Mesenchymal stem cell (in vitro differentiated cells and primary cell): ENCODE data around the gene WDR18.

ENCODE experiments used
- DNase-seq: peaks from one replicate; pipeline ENCODE4 v3.0.0-alpha.2; 2013
- H2AFZ ChIP-seq: one replicate; pipeline ENCODE4 v1.6.1; 2013; ENCODE audit warnings: low read depth, mild to moderate bottlenecking, control low read depth, inconsistent platforms, low read length, moderate library complexity
- H2AK5ac ChIP-seq: 2 replicates; pipeline ENCODE4 v1.6.1; 2013; ENCODE audit warnings: low read length, moderate library complexity, mild to moderate bottlenecking, inconsistent platforms; ENCODE audit not compliant: severe bottlenecking
- H2BK120ac ChIP-seq: one replicate; pipeline ENCODE4 v1.6.1; 2013; ENCODE audit warnings: low read depth, mild to moderate bottlenecking, inconsistent platforms, low read length, moderate library complexity
- H2BK12ac ChIP-seq, 2 experiments: one replicate each; pipeline ENCODE4 v1.6.1; 2013; ENCODE audit warnings: inconsistent platforms in 2 of 2, low read length in 2 of 2, mild to moderate bottlenecking in 2 of 2, moderate library complexity in 2 of 2, control low read depth in 1 of 2
- H2BK15ac ChIP-seq: one replicate; pipeline ENCODE4 v1.6.1; 2013; ENCODE audit warnings: mild to moderate bottlenecking, low read depth, inconsistent platforms; ENCODE audit not compliant: poor library complexity, severe bottlenecking
- H2BK5ac ChIP-seq: 2 replicates; pipeline ENCODE4 v1.6.1; 2013; ENCODE audit warnings: low read depth, mild to moderate bottlenecking, low read length, control low read depth, inconsistent platforms; ENCODE audit not compliant: poor library complexity, severe bottlenecking
- H3K14ac ChIP-seq, 2 experiments: one replicate each; pipeline ENCODE4 v1.6.1; 2013; ENCODE audit warnings: inconsistent platforms in 2 of 2, low read length in 2 of 2, control low read depth in 1 of 2, mild to moderate bottlenecking in 1 of 2, moderate library complexity in 1 of 2
- H3K18ac ChIP-seq, 2 experiments: one replicate each; pipeline ENCODE4 v1.6.1; 2013; ENCODE audit warnings: inconsistent platforms in 2 of 2, low read length in 2 of 2, control low read depth in 1 of 2, low read depth in 1 of 2, mild to moderate bottlenecking in 1 of 2
- H3K23ac ChIP-seq, 2 experiments: one replicate each; pipeline ENCODE4 v1.6.1; 2013; ENCODE audit warnings: inconsistent platforms in 2 of 2, low read length in 2 of 2, mild to moderate bottlenecking in 2 of 2, moderate library complexity in 2 of 2, control low read depth in 1 of 2
- H3K27ac ChIP-seq: 2 replicates; pipeline ENCODE4 v1.5.1; 2013; ENCODE audit warnings: mild to moderate bottlenecking, moderate library complexity, low read length, control low read depth, inconsistent platforms; ENCODE audit not compliant: poor library complexity, severe bottlenecking
- H3K27me3 ChIP-seq, 2 experiments: 2 replicates each; pipeline versions ENCODE4 v1.6.1 to v1.7.0; 2013; ENCODE audit warnings: low read length in 2 of 2, mild to moderate bottlenecking in 2 of 2, moderate library complexity in 2 of 2, control low read depth in 1 of 2, inconsistent platforms in 1 of 2; ENCODE audit not compliant: control insufficient read depth in 1 of 2, insufficient read depth in 1 of 2
- H3K36me3 ChIP-seq, 2 experiments: 2 replicates each; pipeline versions ENCODE4 v1.6.1 to v1.7.0; 2013; ENCODE audit warnings: low read length in 2 of 2, control low read depth in 1 of 2, inconsistent platforms in 1 of 2, low read depth in 1 of 2, mild to moderate bottlenecking in 1 of 2; ENCODE audit not compliant: insufficient read depth in 2 of 2, control insufficient read depth in 1 of 2
- H3K4ac ChIP-seq, 2 experiments: one replicate each; pipeline ENCODE4 v1.6.1; 2013; ENCODE audit warnings: inconsistent platforms in 2 of 2, low read length in 2 of 2, mild to moderate bottlenecking in 2 of 2, moderate library complexity in 2 of 2, control low read depth in 1 of 2, low read depth in 1 of 2
- H3K4me1 ChIP-seq: 2 replicates; pipeline ENCODE4 v1.6.1; 2013; ENCODE audit warnings: low read depth, low read length, control low read depth; ENCODE audit not compliant: control insufficient read depth, insufficient read depth
- H3K4me2 ChIP-seq: 2 replicates; pipeline ENCODE4 v1.6.1; 2013; ENCODE audit warnings: low read length, mild to moderate bottlenecking, inconsistent platforms; ENCODE audit not compliant: poor library complexity, severe bottlenecking
- H3K4me3 ChIP-seq, 2 experiments: 2 replicates each; pipeline versions ENCODE4 v1.5.1 to v1.7.0; 2013; ENCODE audit warnings: low read length in 2 of 2, mild to moderate bottlenecking in 2 of 2, control low read depth in 1 of 2, low read depth in 1 of 2; ENCODE audit not compliant: insufficient read depth in 1 of 2
- H3K79me1 ChIP-seq: replicated peaks from 2 replicates; pipeline ENCODE4 v1.6.1; 2013; ENCODE audit warnings: mild to moderate bottlenecking, control low read depth, low read length, inconsistent platforms; ENCODE audit not compliant: poor library complexity, severe bottlenecking
- H3K9ac ChIP-seq: 2 replicates; pipeline ENCODE4 v1.7.0; 2013; ENCODE audit warnings: mild to moderate bottlenecking, low read length, moderate library complexity
- H3K9me3 ChIP-seq: 2 replicates; pipeline ENCODE4 v1.7.0; 2013; ENCODE audit warnings: mild to moderate bottlenecking, low read length; ENCODE audit not compliant: control insufficient read depth
- H4K8ac ChIP-seq: one replicate; pipeline ENCODE4 v1.6.1; 2013; ENCODE audit warnings: inconsistent platforms, mild to moderate bottlenecking, low read length, moderate library complexity
- H4K91ac ChIP-seq: one replicate; pipeline ENCODE4 v1.6.1; 2013; ENCODE audit warnings: mild to moderate bottlenecking, low read length, inconsistent platforms
- WGBS: methylation state at CpG from one replicate; pipeline ENCODE4 v1.1.7; 2013; ENCODE audit warnings: mixed read lengths; 5-methylcytosine and 5-hydroxymethylcytosine counted together

The WDR18 gene

GRCh38 chr19:1009041-1009980 is 25.2 kb downstream of the WDR18 start:
- 95% methylated on average over 91 of the region's 92 CpGs for WGBS
- H3K14ac ChIP-seq: no peak overlapping the region
- H3K23ac ChIP-seq: no peak overlapping the region
- H2BK120ac ChIP-seq: no peak overlapping the region
- no peak overlapping the region for H3K4me2 ChIP-seq
- H3K9ac ChIP-seq: no peak overlapping the region
- no peak overlapping the region for H2BK12ac ChIP-seq
- H4K8ac ChIP-seq: no peak overlapping the region
- peaks cover 28 to 80% of the 10 kb centered on the region in 2 experiments for H3K36me3 ChIP-seq
- no peak overlapping the region for H2BK15ac ChIP-seq
- H3K4me3 ChIP-seq: peak overlapping the region in 1 of 2 experiments; percentile 3
- H3K9me3 ChIP-seq: no peaks in the 10 kb centered on the region
- H3K4ac ChIP-seq: no peak overlapping the region
- peaks cover 23% of the 10 kb centered on the region for H3K79me1 ChIP-seq
- peaks cover 8% of the 10 kb centered on the region for H3K4me1 ChIP-seq
- H3K27me3 ChIP-seq: peaks cover 0 to 6% of the 10 kb centered on the region in 2 experiments
- DNase-seq: no peak
- peak overlapping the region; percentile 20 for H4K91ac ChIP-seq
- no peak overlapping the region for H3K18ac ChIP-seq
- H2AFZ ChIP-seq: no peak overlapping the region
- H2AK5ac ChIP-seq: no peak overlapping the region
- no peak overlapping the region for H3K27ac ChIP-seq
- no peak overlapping the region for H2BK5ac ChIP-seq

- Histone ChIP-seq H2BK5ac (no peak overlapping the region), H2AK5ac (no peak overlapping the region), H3K14ac (no peak overlapping the region), H3K18ac (no peak overlapping the region), H4K8ac (peak overlapping the region; percentile 10), H3K79me1 (peaks cover 23% of the 10 kb centered on the region), H3K27me3 (no peaks in the 10 kb centered on the region), H3K9me3 (no peaks in the 10 kb centered on the region), H3K36me3 (peaks cover 28 to 88% of the 10 kb centered on the region in 2 experiments), H4K91ac (peak overlapping the region; percentile 20), H3K4me2 (no peak overlapping the region), H3K27ac (no peak overlapping the region), H2BK12ac (no peak overlapping the region), H3K4me1 (peaks cover 11% of the 10 kb centered on the region), H2BK15ac (no peak overlapping the region), H3K23ac (no peak overlapping the region), H2BK120ac (no peak overlapping the region), H3K9ac (no peak overlapping the region), H3K4me3 (no peak overlapping the region), H2AFZ (no peak overlapping the region), H3K4ac (no peak overlapping the region)
- no peak for DNase-seq
- 90% methylated on average over 27 of the region's 29 CpGs for WGBS
Measured at GRCh38 chr19:1009981-1010538, 25.9 kb downstream of the WDR18 start.

GRCh38 chr19:1010586-1011510 is 26.7 kb downstream of the WDR18 start:
- H4K91ac ChIP-seq: no peak overlapping the region
- H3K18ac ChIP-seq: no peak overlapping the region
- H3K4ac ChIP-seq: no peak overlapping the region
- no peak for DNase-seq
- H3K14ac ChIP-seq: no peak overlapping the region
- no peak overlapping the region for H3K9ac ChIP-seq
- H3K4me2 ChIP-seq: no peak overlapping the region
- 95% methylated on average over 55 of the region's 56 CpGs for WGBS
- no peak overlapping the region for H4K8ac ChIP-seq
- no peak overlapping the region for H2AFZ ChIP-seq
- no peak overlapping the region for H3K27ac ChIP-seq
- H2AK5ac ChIP-seq: no peak overlapping the region
- peaks cover 19% of the 10 kb centered on the region for H3K4me1 ChIP-seq
- no peaks in the 10 kb centered on the region for H3K9me3 ChIP-seq
- H2BK5ac ChIP-seq: no peak overlapping the region
- H3K79me1 ChIP-seq: peaks cover 23% of the 10 kb centered on the region
- H3K36me3 ChIP-seq: peaks cover 28 to 93% of the 10 kb centered on the region in 2 experiments
- H3K4me3 ChIP-seq: no peak overlapping the region
- no peak overlapping the region for H2BK12ac ChIP-seq
- no peak overlapping the region for H2BK15ac ChIP-seq
- H3K23ac ChIP-seq: no peak overlapping the region
- no peak overlapping the region for H2BK120ac ChIP-seq
- H3K27me3 ChIP-seq: no peaks in the 10 kb centered on the region
